DMS114 treated with DMSO at 0.1 percent for 48 hours (cell line): Measurements from ENCODE around the gene H19.

ENCODE experiments used
- DNase-seq: peaks from one replicate; lab custom pipeline; 2025; ENCODE audit not compliant: unreplicated experiment; lab: John Stamatoyannopoulos, UW

H19 gene

DNA sequence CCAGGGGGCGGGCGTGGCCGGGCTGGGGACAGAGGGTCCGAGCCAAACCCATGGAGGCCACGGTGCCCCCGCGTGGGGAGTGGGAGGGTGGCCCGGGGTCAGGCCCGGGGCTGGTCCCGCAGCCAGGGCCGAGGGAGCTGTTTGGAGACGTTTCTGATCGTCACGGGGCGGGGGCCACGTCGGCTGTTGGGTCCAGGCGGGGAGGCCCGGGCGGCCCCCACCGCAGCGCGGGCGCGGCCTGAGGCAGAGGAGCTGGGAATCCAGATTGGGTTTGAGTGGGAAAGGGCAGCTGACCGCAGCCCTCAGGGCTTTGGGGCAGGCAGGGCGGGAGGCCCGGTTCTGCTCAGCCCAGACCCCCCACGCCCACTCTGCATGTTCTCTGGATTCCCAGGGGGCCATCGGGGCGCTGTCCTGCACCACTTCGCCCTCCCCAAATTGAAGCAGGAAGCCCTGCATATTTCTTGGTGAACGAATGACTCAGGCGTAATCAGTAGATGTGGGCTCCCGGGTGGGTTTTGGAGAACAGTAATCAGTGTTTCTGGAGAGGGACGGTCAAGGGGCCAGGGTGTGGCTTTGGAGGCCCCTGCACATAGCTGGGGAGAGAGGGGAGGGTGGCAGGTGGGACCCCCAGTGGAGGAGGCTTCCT, 49.9 kb downstream of the H19 start:
- DNase-seq: no peak

DNA sequence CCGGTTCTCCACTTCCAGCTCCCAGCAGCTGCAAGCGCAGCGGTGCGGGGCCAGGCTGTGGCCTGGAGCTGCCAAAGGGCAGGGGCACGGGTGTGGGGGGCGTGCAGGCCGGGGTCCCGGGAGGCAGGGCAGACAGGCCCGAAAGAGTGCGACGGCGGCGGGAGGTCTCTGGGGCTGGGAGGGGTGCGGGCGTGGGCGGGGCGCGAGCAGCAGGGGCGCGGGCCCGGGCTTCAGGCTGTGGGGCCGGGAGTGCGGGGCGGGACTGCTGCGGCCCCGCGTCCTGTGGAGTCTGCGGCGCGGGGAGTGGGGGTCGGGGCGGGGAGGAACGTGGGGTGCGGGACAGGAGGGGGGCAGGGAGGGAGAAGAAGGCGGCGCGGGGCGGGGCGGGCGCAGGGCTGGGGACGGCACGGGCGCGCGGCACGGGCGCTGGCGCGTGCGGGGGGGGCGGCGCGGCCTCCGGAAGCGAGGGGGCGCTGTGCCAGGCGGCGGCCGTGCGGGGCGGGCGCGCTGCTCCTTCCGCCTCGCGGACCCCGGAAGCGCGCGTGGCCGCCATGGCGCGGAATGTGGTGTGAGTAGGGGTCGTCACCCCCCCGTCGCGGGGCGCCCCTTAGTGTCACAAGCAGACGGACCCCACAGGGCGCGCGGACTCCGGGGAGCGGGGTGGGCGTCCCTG, 50.7 kb downstream of the H19 start, which contains the start of gene MRPL23:
Gene MRPL23, plus strand, starts transcription at position 521 of the 673 bp plus-strand sequence. Its CDS starts 31 bp downstream, at position 552.
- DNase-seq: no peak
